T-cell (primary cell): ENCODE measurements around the gene TMEM242. TPM values are rescaled to one million over a fixed set of nuclear protein-coding genes. Genes with fewer than 3 reads are reported as not detected.

Source experiments
- ATAC-seq, 4 experiments: fragments of 200-7000 bp in 3 of 4; fragments of 150-1000 bp in 1 of 4; cut with Tn5 transposase; replicated peaks in 1 of 4; 1 replicate in 3 of 4; 2 replicates in 1 of 4; pipeline ENCODE4 v1.10.0; 2021; ENCODE audit warnings: moderate library complexity in 3 of 4, mild to moderate bottlenecking in 2 of 4, moderate number of reproducible peaks in 1 of 4
- CTCF ChIA-PET, 2 donors: fragments of 300-600 bp; sonication (Branson Sonifier 250); formaldehyde crosslinking; loops; one replicate each; lab custom pipeline; 2022; ENCODE audit warnings: antibody characterized with exemption in 2 of 2; lab: Charles Lee
- POLR2A ChIA-PET, 2 donors: fragments of 300-600 bp; sonication (Branson Sonifier 250); formaldehyde crosslinking; loops; one replicate each; lab custom pipeline; 2022; ENCODE audit warnings: antibody characterized with exemption in 2 of 2; lab: Charles Lee
- DNase-seq, 35 experiments: peaks; one replicate each; pipeline versions ENCODE4 v3.0.0 to v3.0.0-alpha.2; 2013 to 2023
- H3K27ac ChIP-seq: one replicate; pipeline ENCODE4 v1.5.1; 2013; ENCODE audit warnings: low read length
- H3K27me3 ChIP-seq, 2 experiments: replicated peaks in 1 of 2; 1 replicate in 1 of 2; 2 replicates in 1 of 2; pipeline versions ENCODE4 v1.6.1 to v1.7.0; 2013; ENCODE audit warnings: low read length in 1 of 2, mixed read lengths in 1 of 2; ENCODE audit not compliant: control insufficient read depth in 2 of 2, insufficient read depth in 2 of 2; ENCODE audit errors: extremely low read depth in 1 of 2
- H3K36me3 ChIP-seq, 2 donors: 1 replicate in 1 of 2; 2 replicates in 1 of 2; pipeline versions ENCODE4 v1.6.1 to v1.7.0; 2013; ENCODE audit warnings: low read length in 1 of 2; ENCODE audit not compliant: control insufficient read depth in 2 of 2, insufficient read depth in 1 of 2; ENCODE audit errors: extremely low read depth in 1 of 2
- H3K4me1 ChIP-seq, 2 experiments: 1 replicate in 1 of 2; 2 replicates in 1 of 2; pipeline versions ENCODE4 v1.6.1 to v1.7.0; 2013; ENCODE audit warnings: low read length in 2 of 2, mixed read lengths in 1 of 2; ENCODE audit not compliant: insufficient read depth in 2 of 2, control insufficient read depth in 1 of 2; ENCODE audit errors: extremely low read depth in 1 of 2
- H3K4me3 ChIP-seq, 2 donors: 1 replicate in 1 of 2; 2 replicates in 1 of 2; pipeline versions ENCODE4 v1.5.1 to v1.7.0; 2013; ENCODE audit warnings: mild to moderate bottlenecking in 2 of 2, low read length in 1 of 2, moderate library complexity in 1 of 2; ENCODE audit not compliant: control insufficient read depth in 1 of 2; ENCODE audit errors: extremely low read depth in 1 of 2
- H3K9me3 ChIP-seq: 2 replicates; pipeline ENCODE4 v1.7.0; 2013
- H3K27ac Mint-ChIP-seq, 2 donors: one replicate each; pipeline ENCODE4 v1.8.0; 2020 to 2021; ENCODE audit warnings: mild to moderate bottlenecking in 2 of 2, mixed read lengths in 2 of 2
- H3K27me3 Mint-ChIP-seq, 2 donors: one replicate each; pipeline ENCODE4 v1.8.0; 2021 to 2022; ENCODE audit warnings: mixed read lengths in 2 of 2
- H3K36me3 Mint-ChIP-seq: one replicate; pipeline ENCODE4 v1.8.0; 2021; ENCODE audit warnings: mixed read lengths
- H3K4me1 Mint-ChIP-seq, 3 donors: one replicate each; pipeline ENCODE4 v1.8.0; 2020 to 2022; ENCODE audit warnings: mixed read lengths in 3 of 3, mild to moderate bottlenecking in 1 of 3
- H3K4me3 Mint-ChIP-seq, 3 donors: one replicate each; pipeline ENCODE4 v1.8.0; 2020 to 2022; ENCODE audit warnings: mild to moderate bottlenecking in 3 of 3, mixed read lengths in 3 of 3, moderate library complexity in 3 of 3
- H3K9me3 Mint-ChIP-seq, 3 donors: one replicate each; pipeline ENCODE4 v1.8.0; 2020 to 2022; ENCODE audit warnings: mixed read lengths in 3 of 3
- WGBS: methylation state at CpG from one replicate; pipeline ENCODE4 v1.1.5; 2013; ENCODE audit warnings: missing lambda C conversion rate; ENCODE audit not compliant: insufficient coverage; 5-methylcytosine and 5-hydroxymethylcytosine counted together
- total RNA-seq, 35 experiments: library from RNA in 6 of 35; stranded (reverse) in 6 of 35; fragments of 120-200 nt in 1 of 35; gene quantifications; one replicate each; pipeline versions ENCODE4 v1.2.1 to v1.2.4 and lab custom pipeline; 2013 to 2026

Gene TMEM242
- total RNA-seq, 5 donors from 2014 or later (not counting 1 experiment from before 2014, with no cell fraction given) = 10.3 to 17.9 (median 12.9) TPM

GRCh38 chr6:157307661-157308060 is 15.7 kb downstream of the TMEM242 start:
- peaks cover 4 to 7% (median 4%) of the 10 kb centered on the region in 3 donors for H3K4me1 Mint-ChIP-seq
- H3K36me3 Mint-ChIP-seq = peaks cover 19% of the 10 kb centered on the region
- Histone ChIP-seq H3K9me3 (no peaks in the 10 kb centered on the region), H3K4me1 (no peaks in the 10 kb centered on the region), H3K27ac (no peak overlapping the region), H3K27me3 (no peaks in the 10 kb centered on the region), H3K36me3 (peaks cover under 1 to 5% of the 10 kb centered on the region in 2 donors), H3K4me3 (no peak overlapping the region)
- ATAC-seq (no peak), DNase-seq (no peak)
- no peaks in the 10 kb centered on the region for H3K27me3 Mint-ChIP-seq
- ChIA-PET CTCF (interaction anchor here in 1 of 2 donors (1.3 kb wide), 1 partner anchor 12 kb away, joined by 3 read pairs; no protein-coding TSS in a partner anchor), POLR2A (no interaction called here)
- no peak overlapping the region for H3K4me3 Mint-ChIP-seq
- no peak overlapping the region for H3K27ac Mint-ChIP-seq
- WGBS = 80% methylated on average over 4 of the region's 5 CpGs
- no peaks in the 10 kb centered on the region for H3K9me3 Mint-ChIP-seq

DNA sequence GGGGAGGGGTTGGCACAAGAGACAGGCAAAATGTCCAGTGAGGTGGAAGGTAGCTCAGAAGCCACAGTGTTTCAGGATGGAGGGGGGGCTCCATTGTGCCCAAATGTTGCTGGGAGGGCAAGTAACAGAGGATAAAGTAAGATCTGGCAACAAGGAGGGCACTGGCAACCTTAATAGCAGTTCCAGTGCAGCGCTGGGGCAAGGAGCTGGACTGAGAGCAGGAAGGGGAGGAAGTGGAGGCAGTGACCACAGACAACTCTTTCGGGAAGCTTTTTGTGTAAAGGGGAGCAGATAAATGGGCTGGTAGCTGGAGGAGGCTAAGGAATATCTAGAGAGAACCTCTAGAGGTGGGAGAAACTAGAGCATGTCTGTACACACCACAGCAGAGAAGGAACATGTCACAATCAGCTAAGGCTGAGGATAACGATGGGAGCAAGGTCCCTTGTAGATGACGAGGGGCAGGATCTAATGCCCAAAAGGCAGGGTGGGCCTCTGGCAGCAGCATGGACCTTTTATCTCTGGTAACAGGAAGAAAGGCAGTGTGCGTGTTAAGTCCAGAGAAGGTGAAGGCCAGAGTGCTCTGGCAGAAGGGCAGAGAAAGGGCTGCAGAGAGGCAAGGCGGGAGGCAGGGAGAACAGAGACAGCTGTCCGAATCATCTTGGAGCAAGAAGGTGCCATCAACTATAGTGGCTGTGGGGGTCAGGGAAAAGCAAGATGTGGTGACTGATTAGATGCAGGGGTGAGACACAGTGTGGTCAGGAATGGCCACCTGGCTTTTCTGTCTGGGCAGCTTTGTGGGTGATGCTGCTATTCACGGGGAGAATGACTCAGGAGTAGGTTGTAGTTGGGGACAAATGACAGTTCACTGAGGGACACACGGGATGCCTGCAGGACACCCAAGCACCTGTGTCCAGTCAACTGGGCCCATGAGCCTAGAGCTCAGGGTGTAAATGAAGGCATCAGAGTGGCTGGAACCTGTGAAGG is 17.4 kb downstream of the TMEM242 start:
- H3K4me3 Mint-ChIP-seq = no peak overlapping the region
- 84% methylated on average over 8 of the region's 9 CpGs for WGBS
- Histone ChIP-seq H3K27me3 (no peaks in the 10 kb centered on the region), H3K27ac (no peak overlapping the region), H3K36me3 (no peaks in the 10 kb centered on the region), H3K4me3 (no peak overlapping the region), H3K4me1 (no peaks in the 10 kb centered on the region), H3K9me3 (no peaks in the 10 kb centered on the region)
- H3K4me1 Mint-ChIP-seq = peaks cover 4 to 8% (median 4%) of the 10 kb centered on the region in 3 donors
- H3K9me3 Mint-ChIP-seq = no peaks in the 10 kb centered on the region
- no peak overlapping the region for H3K27ac Mint-ChIP-seq
- DNase-seq (no peak), ATAC-seq (no peak)
- ChIA-PET CTCF (interaction anchor here in 1 of 2 donors (0.5 kb wide), 1 partner anchor 119 kb away, joined by 4 read pairs; no protein-coding TSS in a partner anchor), POLR2A (no interaction called here)
- H3K36me3 Mint-ChIP-seq = peaks cover 16% of the 10 kb centered on the region
- no peaks in the 10 kb centered on the region for H3K27me3 Mint-ChIP-seq

GRCh38 chr6:157304899-157305663 is 18.2 kb downstream of the TMEM242 start:
- peaks cover 4 to 8% (median 4%) of the 10 kb centered on the region in 3 donors for H3K4me1 Mint-ChIP-seq
- POLR2A ChIA-PET = interaction anchor here in 1 of 2 donors (0.5 kb wide), 1 partner anchor 18 kb away, joined by 3 read pairs; no protein-coding TSS in a partner anchor
- H3K9me3 Mint-ChIP-seq = no peaks in the 10 kb centered on the region
- Histone ChIP-seq H3K4me1 (no peaks in the 10 kb centered on the region), H3K36me3 (no peaks in the 10 kb centered on the region), H3K27ac (no peak overlapping the region), H3K4me3 (no peak overlapping the region), H3K9me3 (no peaks in the 10 kb centered on the region), H3K27me3 (no peaks in the 10 kb centered on the region)
- H3K27me3 Mint-ChIP-seq = no peaks in the 10 kb centered on the region
- no peak overlapping the region for H3K4me3 Mint-ChIP-seq
- peaks cover 16% of the 10 kb centered on the region for H3K36me3 Mint-ChIP-seq
- no peak for ATAC-seq
- DNase-seq = no peak
- CTCF ChIA-PET = interaction anchor here in 1 of 2 donors (0.5 kb wide), 1 partner anchor 118 kb away, joined by 4 read pairs; no protein-coding TSS in a partner anchor
- no peak overlapping the region for H3K27ac Mint-ChIP-seq
- 89% methylated on average over 11 of the region's 12 CpGs for WGBS

- no peak overlapping the region for H3K27ac ChIP-seq
- Mint-ChIP-seq H3K9me3 (no peaks in the 10 kb centered on the region), H3K4me1 (peaks cover 4 to 8% (median 7%) of the 10 kb centered on the region in 3 donors), H3K36me3 (peaks cover 26% of the 10 kb centered on the region), H3K27ac (no peak overlapping the region), H3K27me3 (no peaks in the 10 kb centered on the region), H3K4me3 (no peak overlapping the region)
- ATAC-seq (no peak), DNase-seq (no peak)
- no peaks in the 10 kb centered on the region for H3K9me3 ChIP-seq
- ChIA-PET POLR2A (no interaction called here), CTCF (no interaction called here)
- H3K36me3 ChIP-seq = no peaks in the 10 kb centered on the region
- no peaks in the 10 kb centered on the region for H3K27me3 ChIP-seq
- no peaks in the 10 kb centered on the region for H3K4me1 ChIP-seq
- no peak overlapping the region for H3K4me3 ChIP-seq
- 82% methylated on average over 1 of the region's 4 CpGs for WGBS
Observed at GRCh38 chr6:157302736-157303135, 20.6 kb downstream of the TMEM242 start.

DNA sequence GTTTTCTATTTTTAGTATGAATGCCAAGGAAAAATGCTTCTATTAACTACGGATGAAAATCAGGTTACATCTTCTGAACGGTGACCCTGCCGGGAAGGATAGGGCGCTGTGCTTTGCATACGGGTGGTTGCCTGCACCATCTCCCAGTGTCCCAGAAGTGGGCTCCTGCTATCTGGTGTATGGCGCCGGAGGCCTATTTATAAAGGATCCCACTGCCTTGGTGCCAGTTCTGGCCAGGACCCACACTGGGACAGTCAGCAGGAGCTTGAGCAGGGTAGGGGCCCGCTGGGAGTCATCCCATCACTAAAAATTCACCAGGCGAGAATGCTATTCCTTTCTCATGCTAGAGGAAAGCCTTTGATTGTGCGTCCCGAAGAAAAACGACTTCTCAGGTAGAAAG is 22.9 kb downstream of the TMEM242 start:
- POLR2A ChIA-PET = no interaction called here
- H3K4me3 Mint-ChIP-seq = no peak overlapping the region
- CTCF ChIA-PET = interaction anchor here (0.6 to 0.7 kb wide), 2 partner anchors 79 to 792 kb away, joined by 3 to 4 read pairs; no protein-coding TSS in a partner anchor
- Histone ChIP-seq H3K27me3 (no peaks in the 10 kb centered on the region), H3K27ac (no peak overlapping the region), H3K9me3 (no peaks in the 10 kb centered on the region), H3K36me3 (no peaks in the 10 kb centered on the region), H3K4me3 (no peak overlapping the region), H3K4me1 (no peaks in the 10 kb centered on the region)
- H3K4me1 Mint-ChIP-seq = peaks cover 4 to 8% (median 7%) of the 10 kb centered on the region in 3 donors
- WGBS = over 99% methylated on average over 9 of the region's 12 CpGs
- peaks cover 25% of the 10 kb centered on the region for H3K36me3 Mint-ChIP-seq
- no peaks in the 10 kb centered on the region for H3K27me3 Mint-ChIP-seq
- no peak overlapping the region for H3K27ac Mint-ChIP-seq
- DNase-seq = no peak
- no peak for ATAC-seq
- no peaks in the 10 kb centered on the region for H3K9me3 Mint-ChIP-seq

GRCh38 chr6:157300006-157300405 is 23.3 kb downstream of the TMEM242 start:
- no peaks in the 10 kb centered on the region for H3K4me1 ChIP-seq
- no peak for DNase-seq
- Mint-ChIP-seq H3K27me3 (no peaks in the 10 kb centered on the region), H3K4me1 (peaks cover 4 to 8% (median 7%) of the 10 kb centered on the region in 3 donors), H3K27ac (no peak overlapping the region), H3K36me3 (peaks cover 28% of the 10 kb centered on the region), H3K4me3 (no peak overlapping the region), H3K9me3 (no peaks in the 10 kb centered on the region)
- CTCF ChIA-PET = no interaction called here
- POLR2A ChIA-PET = no interaction called here
- H3K4me3 ChIP-seq = no peak overlapping the region
- no peaks in the 10 kb centered on the region for H3K9me3 ChIP-seq
- no peaks in the 10 kb centered on the region for H3K36me3 ChIP-seq
- no peaks in the 10 kb centered on the region for H3K27me3 ChIP-seq
- H3K27ac ChIP-seq = no peak overlapping the region
- WGBS = 100% methylated on average over 20 of the region's 20 CpGs
- ATAC-seq = no peak
